Loucy (cell line): ENCODE results near the gene SPDYE17.
"Not testable (repeated sequence)": the region's sequence is repeated elsewhere in the genome, so short reads cannot be mapped to it uniquely, and the experiment has no call there.

ENCODE experiments used
- H2AFZ ChIP-seq: fragments of 200-600 bp; sonication (generic); 2 replicates; pipeline ENCODE4 v1.6.0; 2016; ENCODE audit warnings: antibody characterized with exemption, mild to moderate bottlenecking, low read length, moderate library complexity
- H3F3A ChIP-seq: fragments of 200-600 bp; 2 replicates; pipeline ENCODE4 v1.6.0; 2016; ENCODE audit warnings: antibody characterized with exemption, low read depth, mild to moderate bottlenecking
- H3K27me3 ChIP-seq: fragments of 200-600 bp; sonication (generic); 2 replicates; pipeline ENCODE4 v1.6.1; 2014; ENCODE audit warnings: low read length, mild to moderate bottlenecking; ENCODE audit not compliant: insufficient read depth, poor library complexity, severe bottlenecking
- H3K36me3 ChIP-seq: fragments of 200-600 bp; sonication (generic); 2 replicates; pipeline ENCODE4 v1.6.1; 2016; ENCODE audit warnings: low read length; ENCODE audit not compliant: insufficient read depth
- H3K4me1 ChIP-seq: fragments of 200-600 bp; sonication (generic); 2 replicates; pipeline ENCODE4 v1.5.1; 2014; ENCODE audit warnings: low read length, mild to moderate bottlenecking; ENCODE audit not compliant: insufficient read depth, poor library complexity, severe bottlenecking
- H3K4me2 ChIP-seq: fragments of 200-600 bp; sonication (generic); 2 replicates; pipeline ENCODE4 v1.6.0; 2014; ENCODE audit warnings: antibody characterized with exemption, low read length, low read depth, mild to moderate bottlenecking; ENCODE audit not compliant: poor library complexity, severe bottlenecking
- H3K4me3 ChIP-seq: fragments of 200-600 bp; sonication (generic); 2 replicates; pipeline ENCODE4 v1.5.1; 2014; ENCODE audit warnings: low read length, mild to moderate bottlenecking, mixed read lengths; ENCODE audit not compliant: poor library complexity, severe bottlenecking
- H3K79me2 ChIP-seq: fragments of 200-600 bp; sonication (generic); 2 replicates; pipeline ENCODE4 v1.6.1; 2014; ENCODE audit warnings: low read length; ENCODE audit not compliant: insufficient read depth
- H3K9ac ChIP-seq: fragments of 200-600 bp; sonication (generic); 2 replicates; pipeline ENCODE4 v1.6.0; 2014; ENCODE audit warnings: mild to moderate bottlenecking, low read depth, low read length, moderate library complexity; ENCODE audit not compliant: poor library complexity, severe bottlenecking
- H3K9me2 ChIP-seq: fragments of 200-600 bp; sonication (generic); replicated peaks from 2 replicates; pipeline ENCODE4 v1.6.1; 2016; ENCODE audit warnings: low read depth, low read length, mixed read lengths
- H3K9me3 ChIP-seq: fragments of 200-600 bp; sonication (generic); 2 replicates; pipeline ENCODE4 v1.6.1; 2014; ENCODE audit warnings: mild to moderate bottlenecking, antibody characterized with exemption, low read length, low read depth; ENCODE audit not compliant: insufficient read depth
- H4K20me1 ChIP-seq: fragments of 200-600 bp; sonication (generic); 2 replicates; pipeline ENCODE4 v1.6.0; 2014; ENCODE audit warnings: antibody characterized with exemption, low read length, mild to moderate bottlenecking; ENCODE audit not compliant: insufficient read depth, poor library complexity, severe bottlenecking
- EZH2phosphoT487 ChIP-seq: fragments of 200-600 bp; IDR thresholded peaks from 2 replicates; pipeline ENCODE4 v1.6.1; 2018; ENCODE audit warnings: antibody characterized with exemption, mild to moderate bottlenecking, moderate library complexity, borderline replicate concordance
- TF ChIP-seq, protein P1 (sequence below): fragments of 200-600 bp; sonication (generic); conservative IDR thresholded peaks from 2 replicates; pipeline ENCODE4 v1.5.1; 2014; ENCODE audit warnings: mild to moderate bottlenecking, antibody characterized with exemption, low read length

The SPDYE17 gene

DNA sequence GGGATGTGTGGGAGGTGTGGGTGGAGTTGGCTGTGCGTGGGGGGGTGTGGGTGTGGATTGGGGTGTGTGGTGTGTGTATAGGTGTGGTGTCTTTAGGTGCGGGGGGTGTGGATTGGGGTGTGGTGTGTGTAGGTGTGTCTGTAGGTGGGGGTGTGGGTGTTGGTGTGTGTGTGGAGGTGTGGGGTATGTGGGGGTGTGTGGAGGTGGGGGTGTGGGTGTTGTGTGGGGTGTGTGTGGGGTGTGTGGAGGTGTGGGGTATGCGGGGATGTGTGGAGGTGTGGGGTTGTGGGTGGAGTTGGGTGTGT, 33.9 kb downstream of the SPDYE17 start:
- TF ChIP-seq EZH2phosphoT487, result no peak
- TF ChIP-seq, protein P1, sequence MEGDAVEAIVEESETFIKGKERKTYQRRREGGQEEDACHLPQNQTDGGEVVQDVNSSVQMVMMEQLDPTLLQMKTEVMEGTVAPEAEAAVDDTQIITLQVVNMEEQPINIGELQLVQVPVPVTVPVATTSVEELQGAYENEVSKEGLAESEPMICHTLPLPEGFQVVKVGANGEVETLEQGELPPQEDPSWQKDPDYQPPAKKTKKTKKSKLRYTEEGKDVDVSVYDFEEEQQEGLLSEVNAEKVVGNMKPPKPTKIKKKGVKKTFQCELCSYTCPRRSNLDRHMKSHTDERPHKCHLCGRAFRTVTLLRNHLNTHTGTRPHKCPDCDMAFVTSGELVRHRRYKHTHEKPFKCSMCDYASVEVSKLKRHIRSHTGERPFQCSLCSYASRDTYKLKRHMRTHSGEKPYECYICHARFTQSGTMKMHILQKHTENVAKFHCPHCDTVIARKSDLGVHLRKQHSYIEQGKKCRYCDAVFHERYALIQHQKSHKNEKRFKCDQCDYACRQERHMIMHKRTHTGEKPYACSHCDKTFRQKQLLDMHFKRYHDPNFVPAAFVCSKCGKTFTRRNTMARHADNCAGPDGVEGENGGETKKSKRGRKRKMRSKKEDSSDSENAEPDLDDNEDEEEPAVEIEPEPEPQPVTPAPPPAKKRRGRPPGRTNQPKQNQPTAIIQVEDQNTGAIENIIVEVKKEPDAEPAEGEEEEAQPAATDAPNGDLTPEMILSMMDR, result no peak

DNA sequence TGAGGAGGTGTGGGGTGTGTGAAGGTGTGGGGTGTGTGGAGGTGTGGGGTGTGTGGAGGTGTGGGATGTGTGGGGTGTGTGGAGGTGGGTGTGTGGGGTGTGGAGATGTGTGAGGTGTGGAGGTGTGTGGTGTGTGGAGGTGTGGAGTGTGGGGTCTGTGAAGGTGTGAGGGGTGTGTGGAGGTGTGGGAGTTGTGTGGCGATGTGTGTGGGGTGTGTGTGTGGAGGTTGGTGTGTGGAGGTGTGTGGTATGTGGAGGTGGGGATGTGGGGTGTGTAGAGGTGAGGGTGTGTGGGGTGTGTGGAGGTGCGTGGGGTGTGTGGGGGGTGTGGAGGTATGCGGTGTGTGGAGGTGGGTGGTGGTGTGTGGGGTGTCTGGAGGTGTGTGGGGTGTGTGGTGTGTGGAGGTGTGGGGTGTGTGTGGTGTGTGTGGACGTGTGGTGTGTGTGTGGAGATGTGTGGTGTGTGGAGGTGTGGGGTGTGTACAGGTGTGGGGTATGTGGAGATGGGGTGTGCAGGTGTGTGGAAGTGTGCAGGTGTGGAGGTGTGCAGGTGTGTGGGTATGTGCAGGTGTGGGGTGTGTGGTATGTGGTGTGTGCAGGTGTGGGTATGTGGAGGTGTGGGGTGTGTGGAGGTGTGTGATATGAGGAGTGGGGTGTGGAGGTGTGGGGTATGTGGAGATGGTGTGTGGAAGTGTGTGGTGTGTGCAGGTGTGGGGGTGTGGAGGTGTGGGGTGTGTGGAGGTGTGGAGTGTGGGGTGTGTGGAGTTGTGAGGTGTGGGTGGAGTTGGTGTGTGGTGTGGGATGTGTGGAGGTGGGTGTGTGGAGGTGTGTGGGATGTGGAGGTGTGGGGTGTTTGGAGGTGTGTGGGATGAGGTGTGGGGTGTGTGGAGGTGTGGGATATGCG, 34.5 kb downstream of the SPDYE17 start:
- no peak overlapping the region for H3K4me2 ChIP-seq
- TF ChIP-seq EZH2phosphoT487, result no peak
- TF ChIP-seq, protein P1, result no peak

More for the DNA sequence above, 33.9 kb downstream of the SPDYE17 start:
- H3K4me2 ChIP-seq, result no peak overlapping the region
- H3F3A ChIP-seq, result no peaks in the 10 kb centered on the region
- no peaks in the 10 kb centered on the region for H4K20me1 ChIP-seq
- H3K4me3 ChIP-seq, result no peak overlapping the region
- H3K4me1 ChIP-seq, result no peaks in the 10 kb centered on the region
- H3K27me3 ChIP-seq, result no peaks in the 10 kb centered on the region
- no peaks in the 10 kb centered on the region for H3K36me3 ChIP-seq
- H3K79me2 ChIP-seq, result no peaks in the 10 kb centered on the region
- H3K9ac ChIP-seq, result no peak overlapping the region
- H3K9me2 ChIP-seq, result no peaks in the 10 kb centered on the region
- no peaks in the 10 kb centered on the region for H3K9me3 ChIP-seq
- no peak overlapping the region for H2AFZ ChIP-seq

DNA sequence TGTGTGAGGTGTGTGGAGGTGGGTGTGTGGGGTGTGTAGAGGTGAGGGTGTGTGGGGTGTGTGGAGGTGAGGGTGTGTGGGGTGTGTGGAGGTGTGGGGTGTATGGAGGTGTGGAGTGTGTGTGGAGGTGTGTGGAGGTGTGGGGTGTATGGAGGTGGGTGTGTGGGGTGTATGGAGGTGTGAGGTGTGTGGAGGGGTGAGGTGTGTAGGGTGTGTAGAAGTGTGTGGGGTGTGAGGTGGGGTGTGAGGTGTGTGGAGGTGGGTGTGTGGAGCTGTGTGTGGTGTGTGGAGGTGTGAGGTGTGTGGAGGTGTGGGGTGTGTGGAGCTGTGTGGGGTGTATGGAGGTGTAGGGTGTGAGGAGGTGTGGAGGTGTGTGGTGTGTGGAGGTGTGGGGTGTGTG, 35.2 kb downstream of the SPDYE17 start:
- H3F3A ChIP-seq, result not testable (repeated sequence)

More for the DNA sequence above, 34.5 kb downstream of the SPDYE17 start:
- H3K4me3 ChIP-seq, result no peak overlapping the region
- H3K4me1 ChIP-seq, result no peaks in the 10 kb centered on the region
- H3K9me2 ChIP-seq, result no peaks in the 10 kb centered on the region
- H4K20me1 ChIP-seq, result no peaks in the 10 kb centered on the region
- H3K9ac ChIP-seq, result no peak overlapping the region
- no peaks in the 10 kb centered on the region for H3K9me3 ChIP-seq
- no peaks in the 10 kb centered on the region for H3F3A ChIP-seq
- H3K27me3 ChIP-seq, result no peaks in the 10 kb centered on the region
- H3K79me2 ChIP-seq, result no peaks in the 10 kb centered on the region
- H3K36me3 ChIP-seq, result no peaks in the 10 kb centered on the region
- no peak overlapping the region for H2AFZ ChIP-seq

DNA sequence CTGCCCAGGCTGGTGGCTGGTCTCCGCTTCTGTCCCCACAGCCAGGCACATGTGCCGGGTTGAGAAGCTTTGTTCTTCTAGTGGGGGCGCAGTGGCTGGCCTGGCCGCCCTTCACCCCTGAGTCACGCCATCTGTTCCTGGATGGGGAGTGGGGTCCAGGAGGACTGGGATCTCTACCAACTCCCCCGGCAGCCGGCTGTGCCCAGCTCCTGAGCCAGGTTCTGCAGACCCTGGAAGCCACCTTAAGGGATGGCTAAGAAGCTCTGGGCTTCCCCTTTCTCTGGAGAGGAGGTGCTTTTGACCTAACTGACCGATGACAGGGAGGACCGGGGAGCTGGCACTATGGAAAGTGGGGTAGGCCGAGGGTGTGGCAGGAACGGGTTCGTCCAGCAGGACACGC, 37.9 kb downstream of the SPDYE17 start:
- H3K27me3 ChIP-seq, H3F3A ChIP-seq, H3K4me2 ChIP-seq, H3K9me2 ChIP-seq, H3K36me3 ChIP-seq, H3K9ac ChIP-seq, H3K79me2 ChIP-seq, H3K4me1 ChIP-seq, H3K4me3 ChIP-seq, H4K20me1 ChIP-seq, H2AFZ ChIP-seq, H3K9me3 ChIP-seq: not testable (repeated sequence)

More for the DNA sequence above, 35.2 kb downstream of the SPDYE17 start:
- not testable (repeated sequence) for H3K9ac ChIP-seq, H3K27me3 ChIP-seq, H3K4me3 ChIP-seq, H4K20me1 ChIP-seq, H3K4me2 ChIP-seq, H3K9me3 ChIP-seq, H3K36me3 ChIP-seq, H3K79me2 ChIP-seq, H3K9me2 ChIP-seq, H2AFZ ChIP-seq, H3K4me1 ChIP-seq

DNA sequence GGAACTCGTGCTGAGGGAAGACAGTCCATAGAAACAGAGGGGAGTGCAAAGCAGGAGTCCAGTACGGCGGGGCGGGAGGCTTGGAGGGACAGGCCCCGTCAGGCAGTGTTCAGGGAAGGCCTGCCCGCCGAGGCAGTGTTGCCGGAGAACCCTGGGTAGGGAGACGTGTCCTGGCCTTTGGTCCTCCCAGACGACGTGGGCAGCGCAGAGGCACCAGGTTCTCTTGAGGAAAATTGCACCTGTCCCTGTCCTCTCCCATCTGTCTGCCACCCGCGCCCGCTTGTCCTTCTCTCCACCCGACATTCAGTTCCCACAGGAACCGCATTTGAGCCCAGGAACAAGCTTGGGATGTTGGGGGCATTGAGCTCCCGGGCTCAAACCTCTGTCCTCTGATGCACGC, 38.3 kb downstream of the SPDYE17 start:
- H3K9me3 ChIP-seq, H3K4me3 ChIP-seq, H3K4me1 ChIP-seq, H3K27me3 ChIP-seq, H3K9ac ChIP-seq, H3K79me2 ChIP-seq, H3K4me2 ChIP-seq, H4K20me1 ChIP-seq, H3F3A ChIP-seq, H3K9me2 ChIP-seq, H3K36me3 ChIP-seq, H2AFZ ChIP-seq: not testable (repeated sequence)

DNA sequence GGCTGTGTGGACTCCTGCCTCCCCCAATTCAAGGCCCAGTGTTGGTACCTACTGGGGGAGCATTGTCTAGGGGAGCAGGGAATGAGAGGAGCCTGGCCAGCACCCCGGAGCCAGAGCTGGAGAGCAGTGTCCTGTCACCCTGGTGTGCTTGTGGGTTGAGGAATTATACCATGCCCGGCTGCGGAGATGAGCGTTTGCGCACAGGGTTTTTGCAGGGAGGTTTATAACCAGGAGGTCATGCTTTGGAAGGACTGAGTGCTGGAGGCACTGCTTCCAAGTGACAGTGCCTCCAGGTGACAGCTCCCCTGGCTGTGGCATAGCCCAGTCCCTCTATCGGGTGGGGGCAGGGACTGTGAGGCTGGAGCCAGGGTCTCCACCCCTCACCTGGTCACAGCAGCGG, 39.3 kb downstream of the SPDYE17 start:
- not testable (repeated sequence) for H3F3A ChIP-seq

More for the DNA sequence above, 39.3 kb downstream of the SPDYE17 start:
- not testable (repeated sequence) for H3K4me2 ChIP-seq, H2AFZ ChIP-seq, H3K9ac ChIP-seq, H3K4me3 ChIP-seq, H4K20me1 ChIP-seq, H3K9me2 ChIP-seq, H3K27me3 ChIP-seq, H3K79me2 ChIP-seq, H3K36me3 ChIP-seq, H3K9me3 ChIP-seq, H3K4me1 ChIP-seq
